Measurements from ENCODE around the gene HAL.

The HAL gene

DNA sequence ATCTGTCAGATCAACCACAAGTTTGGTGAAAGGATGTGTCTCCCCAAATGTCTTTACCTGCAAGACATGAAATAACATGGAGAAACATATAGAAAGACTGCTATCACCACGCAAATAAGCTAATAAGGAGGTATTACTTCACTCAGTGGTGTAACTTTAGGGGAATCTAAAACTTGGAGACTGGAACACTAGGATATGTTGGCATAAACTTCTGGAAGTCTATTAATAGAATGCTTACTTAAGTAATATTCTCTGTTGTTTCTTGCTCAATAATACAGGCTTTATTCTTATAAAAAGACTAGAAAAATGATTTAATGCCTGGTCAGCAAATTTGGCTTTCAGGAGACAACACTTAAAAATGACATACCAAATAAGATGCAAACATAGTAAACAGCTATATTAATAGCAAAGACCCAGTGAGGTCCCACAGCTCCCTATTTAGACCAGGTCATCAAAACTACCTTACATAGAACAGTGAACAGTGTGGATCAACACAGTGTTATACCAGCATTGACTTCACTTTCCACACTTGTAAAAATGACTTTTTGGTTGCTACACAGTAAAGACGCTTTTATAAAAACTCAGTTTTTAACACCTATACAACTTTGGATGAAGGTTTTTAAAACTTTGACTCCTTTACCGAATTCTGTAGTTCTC lies 18.9 kb upstream of the HAL start:
- no peak for TF ChIP-seq FOXP2 (optimal IDR thresholded peaks at IDR 0.05; ENCODE audit: borderline replicate concordance, extremely low read depth, extremely low read length, insufficient read depth)
- TF ChIP-seq, protein P1, sequence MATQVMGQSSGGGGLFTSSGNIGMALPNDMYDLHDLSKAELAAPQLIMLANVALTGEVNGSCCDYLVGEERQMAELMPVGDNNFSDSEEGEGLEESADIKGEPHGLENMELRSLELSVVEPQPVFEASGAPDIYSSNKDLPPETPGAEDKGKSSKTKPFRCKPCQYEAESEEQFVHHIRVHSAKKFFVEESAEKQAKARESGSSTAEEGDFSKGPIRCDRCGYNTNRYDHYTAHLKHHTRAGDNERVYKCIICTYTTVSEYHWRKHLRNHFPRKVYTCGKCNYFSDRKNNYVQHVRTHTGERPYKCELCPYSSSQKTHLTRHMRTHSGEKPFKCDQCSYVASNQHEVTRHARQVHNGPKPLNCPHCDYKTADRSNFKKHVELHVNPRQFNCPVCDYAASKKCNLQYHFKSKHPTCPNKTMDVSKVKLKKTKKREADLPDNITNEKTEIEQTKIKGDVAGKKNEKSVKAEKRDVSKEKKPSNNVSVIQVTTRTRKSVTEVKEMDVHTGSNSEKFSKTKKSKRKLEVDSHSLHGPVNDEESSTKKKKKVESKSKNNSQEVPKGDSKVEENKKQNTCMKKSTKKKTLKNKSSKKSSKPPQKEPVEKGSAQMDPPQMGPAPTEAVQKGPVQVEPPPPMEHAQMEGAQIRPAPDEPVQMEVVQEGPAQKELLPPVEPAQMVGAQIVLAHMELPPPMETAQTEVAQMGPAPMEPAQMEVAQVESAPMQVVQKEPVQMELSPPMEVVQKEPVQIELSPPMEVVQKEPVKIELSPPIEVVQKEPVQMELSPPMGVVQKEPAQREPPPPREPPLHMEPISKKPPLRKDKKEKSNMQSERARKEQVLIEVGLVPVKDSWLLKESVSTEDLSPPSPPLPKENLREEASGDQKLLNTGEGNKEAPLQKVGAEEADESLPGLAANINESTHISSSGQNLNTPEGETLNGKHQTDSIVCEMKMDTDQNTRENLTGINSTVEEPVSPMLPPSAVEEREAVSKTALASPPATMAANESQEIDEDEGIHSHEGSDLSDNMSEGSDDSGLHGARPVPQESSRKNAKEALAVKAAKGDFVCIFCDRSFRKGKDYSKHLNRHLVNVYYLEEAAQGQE (IDR thresholded peaks at IDR 0.05; ENCODE audit: insufficient read depth in 1 of 2, low read depth in 2 of 2, low read length in 2 of 2) = no peak
- TF ChIP-seq TAF1 (IDR thresholded peaks at IDR 0.05; ENCODE audit: borderline replicate concordance, insufficient read depth, low read length) = no peak
- no peak for TF ChIP-seq POLR2AphosphoS5 (IDR thresholded peaks at IDR 0.05; ENCODE audit: low read depth, low read length)
- no peak for TF ChIP-seq SIN3A (IDR thresholded peaks at IDR 0.05; ENCODE audit: borderline replicate concordance, insufficient read depth, low read length)

DNA sequence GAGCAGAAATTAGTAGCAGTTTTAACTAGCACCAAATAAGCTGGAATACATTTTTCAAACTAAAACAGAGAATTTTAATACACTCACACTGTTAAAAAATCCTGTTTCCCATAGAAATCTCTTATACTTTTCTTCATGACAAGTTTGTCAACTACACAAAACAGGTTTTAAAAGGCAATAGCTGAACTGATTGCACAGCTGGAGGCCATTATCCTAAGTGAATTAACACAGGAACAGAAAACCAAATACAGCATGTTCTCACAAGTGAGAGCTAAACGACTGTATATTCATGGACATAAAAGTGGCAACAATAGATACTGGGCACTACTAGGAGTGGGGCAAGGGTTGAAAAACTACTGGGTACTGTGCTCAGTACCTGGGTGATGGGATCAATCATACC lies 11.6 kb upstream of the HAL start:
- no peak for TF ChIP-seq TAF1 (IDR thresholded peaks at IDR 0.05; ENCODE audit: borderline replicate concordance, insufficient read depth, low read length)

DNA sequence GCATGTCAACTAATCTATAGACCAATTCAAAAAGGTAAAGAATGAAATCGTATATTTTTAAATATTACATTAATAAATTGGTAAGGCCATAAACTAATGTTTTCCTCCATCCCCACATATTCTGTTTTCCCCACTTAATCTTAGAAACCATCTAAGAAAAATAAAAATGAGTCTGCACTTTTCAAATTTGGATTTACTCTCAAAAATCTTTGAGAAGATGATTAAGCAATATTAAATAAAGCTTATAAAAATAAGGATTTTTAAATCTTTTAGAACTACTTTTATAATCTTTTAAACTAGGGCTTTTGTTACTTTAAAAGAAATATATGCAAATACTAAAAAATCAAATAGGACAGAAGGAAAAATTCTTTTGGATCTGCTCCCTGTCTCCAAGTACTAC lies 10.6 kb upstream of the HAL start:
- TF ChIP-seq POLR2AphosphoS5 (IDR thresholded peaks at IDR 0.05; ENCODE audit: low read depth, low read length) (no peak), SIN3A (IDR thresholded peaks at IDR 0.05; ENCODE audit: borderline replicate concordance, insufficient read depth, low read length) (no peak), FOXP2 (optimal IDR thresholded peaks at IDR 0.05; ENCODE audit: borderline replicate concordance, extremely low read depth, extremely low read length, insufficient read depth) (no peak), TAF1 (IDR thresholded peaks at IDR 0.05; ENCODE audit: borderline replicate concordance, insufficient read depth, low read length) (no peak)
- TF ChIP-seq, protein P1 (IDR thresholded peaks at IDR 0.05; ENCODE audit: insufficient read depth in 1 of 2, low read depth in 2 of 2, low read length in 2 of 2) = no peak

DNA sequence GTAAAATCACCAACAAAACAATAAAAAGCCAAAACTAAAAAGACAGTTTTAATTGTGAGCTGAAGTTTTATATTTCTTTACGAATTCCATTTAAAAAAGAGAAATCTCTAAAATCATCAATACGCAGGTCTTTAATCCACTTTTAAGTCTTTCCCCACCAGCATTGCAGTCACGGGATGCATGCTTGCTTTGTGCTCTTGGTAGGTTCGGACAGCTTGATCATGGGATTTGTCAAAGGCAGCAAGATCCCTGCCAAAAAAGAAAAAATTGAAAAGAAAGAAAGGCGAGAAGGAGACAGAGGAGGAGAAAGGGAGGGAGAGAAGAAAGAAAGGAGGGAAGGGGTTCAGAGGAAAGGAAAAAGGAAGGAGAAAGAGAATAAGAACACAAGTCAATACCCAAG lies 4.7 kb upstream of the HAL start:
- TF ChIP-seq POLR2AphosphoS5 (IDR thresholded peaks at IDR 0.05; ENCODE audit: low read depth, low read length) (no peak), FOXP2 (optimal IDR thresholded peaks at IDR 0.05; ENCODE audit: borderline replicate concordance, extremely low read depth, extremely low read length, insufficient read depth) (no peak), SIN3A (IDR thresholded peaks at IDR 0.05; ENCODE audit: borderline replicate concordance, insufficient read depth, low read length) (no peak), TAF1 (IDR thresholded peaks at IDR 0.05; ENCODE audit: borderline replicate concordance, insufficient read depth, low read length) (no peak)
- TF ChIP-seq, protein P1 (IDR thresholded peaks at IDR 0.05; ENCODE audit: insufficient read depth in 1 of 2, low read depth in 2 of 2, low read length in 2 of 2) = no peak

DNA sequence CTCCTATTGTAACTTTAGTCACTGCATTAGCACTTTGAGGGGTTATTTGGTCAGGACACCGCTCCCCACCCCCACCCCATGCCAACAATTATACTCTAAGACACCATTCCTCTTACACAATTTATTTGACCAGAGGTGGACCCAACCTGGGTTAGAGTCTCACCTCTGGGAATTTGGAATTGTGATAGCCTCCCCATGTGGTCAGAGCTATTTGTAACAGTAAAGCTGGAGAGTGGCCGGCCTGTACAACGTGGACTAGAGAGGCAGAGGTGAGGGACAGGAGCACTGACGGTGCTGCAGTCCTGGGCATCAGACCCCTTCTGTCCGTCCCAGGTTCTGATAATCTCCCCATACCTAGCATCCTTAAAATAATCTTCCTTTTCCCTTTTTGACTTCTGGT lies 3.3 kb upstream of the HAL start:
- no peak for TF ChIP-seq SIN3A (IDR thresholded peaks at IDR 0.05; ENCODE audit: borderline replicate concordance, insufficient read depth, low read length)
- TF ChIP-seq, protein P1 (IDR thresholded peaks at IDR 0.05; ENCODE audit: insufficient read depth in 1 of 2, low read depth in 2 of 2, low read length in 2 of 2) = no peak
- no peak for TF ChIP-seq POLR2AphosphoS5 (IDR thresholded peaks at IDR 0.05; ENCODE audit: low read depth, low read length)
- TF ChIP-seq FOXP2 (optimal IDR thresholded peaks at IDR 0.05; ENCODE audit: borderline replicate concordance, extremely low read depth, extremely low read length, insufficient read depth) = no peak
- no peak for TF ChIP-seq TAF1 (IDR thresholded peaks at IDR 0.05; ENCODE audit: borderline replicate concordance, insufficient read depth, low read length)
